Right ventricle myocardium inferior (tissue), 1 donor: ENCODE measurements around the gene DENND10. TPM values are rescaled to one million over a fixed set of nuclear protein-coding genes. Genes with fewer than 3 reads are reported as not detected.

Source experiments
- total RNA-seq: library from RNA; stranded (reverse); fragmentation: NEBNext Ultra II Directional; extraction: Animal tissue kit (Norgen Biotek cat#: 25700); gene quantifications from one replicate; pipeline ENCODE4 v1.2.1, GENCODE V29; 2021
- donor health status: DM: no; HTN: yes; CAD: no; lungs with severe emphysema.

The DENND10 gene
- total RNA-seq, 1 donor from 2014 or later = 20.2 TPM

Other genes with a start within 250 kb of the DENND10 start
- gene NANOS1, start 74.4 kb upstream of the DENND10 start, total RNA-seq = 16.0 TPM
- 88.7 TPM for gene EIF3A, start 23.3 kb upstream of the DENND10 start, total RNA-seq
- gene SFXN4, start 61.6 kb downstream of the DENND10 start, total RNA-seq = 42.0 TPM
- 285 TPM for gene PRDX3, start 74.7 kb downstream of the DENND10 start, total RNA-seq
- gene GRK5, start 103.5 kb downstream of the DENND10 start, total RNA-seq = 48.6 TPM